Dedifferentiated amniotic fluid mesenchymal stem cell (primary cell): Measurements from ENCODE around the gene ACSM4.
"Not testable (repeated sequence)": the region's sequence is repeated elsewhere in the genome, so short reads cannot be mapped to it uniquely, and the experiment has no call there.

ENCODE experiments used
- DNase-seq: peaks from one replicate; pipeline ENCODE4 v3.0.0-alpha.2; 2016; ENCODE audit errors: extremely low spot score

Gene ACSM4

GRCh38 chr12:7303772-7304171, at the start of gene ACSM4:
TSS of gene ACSM4 (plus strand) at chr12:7304072. CDS start at chr12:7304332, 260 bp downstream.
- no peak for DNase-seq

- no peak for DNase-seq
Observed at GRCh38 chr12:7259060-7259459, 44.8 kb upstream of the ACSM4 start.

- no peak for DNase-seq
Observed at GRCh38 chr12:7264538-7264937, 39.3 kb upstream of the ACSM4 start.

- DNase-seq, result no peak
Observed at GRCh38 chr12:7265251-7265650, 38.6 kb upstream of the ACSM4 start.

- DNase-seq, result no peak
Observed at GRCh38 chr12:7269273-7269672, 34.6 kb upstream of the ACSM4 start.

GRCh38 chr12:7271893-7272514, 31.9 kb upstream of the ACSM4 start:
- no peak for DNase-seq

- DNase-seq, result not testable (repeated sequence)
Observed at GRCh38 chr12:7275482-7275881, 28.4 kb upstream of the ACSM4 start.

GRCh38 chr12:7282844-7283243, 21.0 kb upstream of the ACSM4 start:
- no peak for DNase-seq

- no peak for DNase-seq
Observed at GRCh38 chr12:7289743-7290142, 14.1 kb upstream of the ACSM4 start.

- not testable (repeated sequence) for DNase-seq
Observed at GRCh38 chr12:7290588-7290987, 13.3 kb upstream of the ACSM4 start.

GRCh38 chr12:7292300-7292699, 11.6 kb upstream of the ACSM4 start:
- no peak for DNase-seq

GRCh38 chr12:7293670-7294069, 10.2 kb upstream of the ACSM4 start:
- DNase-seq, result no peak

- DNase-seq, result no peak
Observed at GRCh38 chr12:7295529-7295928, 8.3 kb upstream of the ACSM4 start.

- no peak for DNase-seq
Observed at GRCh38 chr12:7297865-7298264, 6.0 kb upstream of the ACSM4 start.

GRCh38 chr12:7302266-7302986, 1.4 kb upstream of the ACSM4 start:
- DNase-seq, result no peak

- DNase-seq, result no peak
Observed at GRCh38 chr12:7303230-7303629, 642 bp upstream of the ACSM4 start.

GRCh38 chr12:7304456-7304855, 584 bp downstream of the ACSM4 start:
- DNase-seq, result no peak

GRCh38 chr12:7310070-7310469, 6.2 kb downstream of the ACSM4 start:
- no peak for DNase-seq

- DNase-seq, result no peak
Observed at GRCh38 chr12:7319930-7320329, 16.1 kb downstream of the ACSM4 start.

GRCh38 chr12:7321624-7322023, 17.8 kb downstream of the ACSM4 start:
- DNase-seq, result no peak

- DNase-seq, result no peak
Observed at GRCh38 chr12:7322599-7322998, 18.7 kb downstream of the ACSM4 start.

GRCh38 chr12:7324176-7324575, 20.3 kb downstream of the ACSM4 start:
- no peak for DNase-seq

GRCh38 chr12:7327918-7328317, 24.0 kb downstream of the ACSM4 start:
- no peak for DNase-seq

GRCh38 chr12:7337790-7338189, 33.9 kb downstream of the ACSM4 start:
- not testable (repeated sequence) for DNase-seq
